ENCODE data around the gene SORCS2.

The SORCS2 gene

DNA sequence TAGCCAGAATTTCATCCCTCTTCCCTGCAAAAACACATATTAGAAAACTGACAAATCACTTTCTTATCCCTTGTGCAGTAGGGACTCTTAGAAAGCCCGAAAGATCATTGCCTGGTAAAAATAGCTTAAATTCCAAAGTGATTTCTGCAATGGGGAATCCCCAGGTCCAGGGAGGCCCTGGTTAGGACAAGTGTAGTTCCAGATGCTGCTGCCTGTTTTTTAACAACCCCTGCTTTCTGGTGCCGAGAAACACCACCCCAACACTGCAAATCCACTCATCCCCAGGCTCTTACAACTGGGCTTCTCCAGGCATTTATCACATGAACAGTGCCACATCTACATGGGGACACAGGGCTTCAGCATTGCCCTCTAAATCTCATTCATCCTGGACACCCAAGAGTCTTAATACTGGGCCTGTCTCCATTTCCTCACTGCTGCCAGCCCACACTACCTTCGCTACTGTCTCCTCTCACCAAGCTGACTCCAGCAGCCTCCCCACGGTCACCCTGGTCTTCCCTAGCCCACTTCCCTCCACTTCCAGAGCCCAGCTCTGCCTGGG, 354.6 kb downstream of the SORCS2 start:
- DNase-seq (ENCODE audit: low read depth, low spot score), result no peak
- no peak overlapping the region for H3K4me3 ChIP-seq (ENCODE audit: low read length)

DNA sequence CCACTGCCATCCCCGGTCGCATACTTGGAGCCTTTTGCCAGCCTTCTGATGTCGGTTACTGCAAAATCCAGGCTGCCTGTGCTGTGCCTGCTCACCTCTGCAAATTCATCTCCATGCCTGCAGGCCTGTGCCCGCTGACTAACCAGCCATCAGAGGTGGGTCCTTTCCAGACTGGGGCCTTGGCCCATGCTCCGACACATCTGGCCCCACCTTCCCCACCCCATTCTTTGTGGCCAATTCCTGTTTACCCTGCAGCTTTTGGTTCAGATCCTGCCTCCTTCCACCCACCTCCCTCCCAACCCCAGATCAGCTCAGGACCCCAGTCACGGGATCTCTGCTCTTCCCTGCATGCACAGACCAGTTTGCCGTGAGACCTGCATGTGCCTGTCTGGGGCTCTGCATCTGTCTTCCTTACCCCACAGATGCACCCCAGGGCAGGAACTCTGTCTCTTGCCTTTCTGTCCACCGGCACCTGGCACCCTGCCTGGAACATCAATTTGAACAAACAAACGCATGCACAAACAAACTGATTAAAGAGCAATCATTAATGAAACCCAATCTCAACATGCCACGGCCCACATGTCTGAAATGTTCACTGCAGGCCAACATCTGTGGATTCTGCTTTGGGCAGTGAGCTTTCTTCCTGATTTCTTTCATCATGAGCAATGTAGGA, 355.2 kb downstream of the SORCS2 start:
- H3K4me3 ChIP-seq (ENCODE audit: low read length), result no peak overlapping the region
- no peak for DNase-seq (ENCODE audit: low read depth, low spot score)

DNA sequence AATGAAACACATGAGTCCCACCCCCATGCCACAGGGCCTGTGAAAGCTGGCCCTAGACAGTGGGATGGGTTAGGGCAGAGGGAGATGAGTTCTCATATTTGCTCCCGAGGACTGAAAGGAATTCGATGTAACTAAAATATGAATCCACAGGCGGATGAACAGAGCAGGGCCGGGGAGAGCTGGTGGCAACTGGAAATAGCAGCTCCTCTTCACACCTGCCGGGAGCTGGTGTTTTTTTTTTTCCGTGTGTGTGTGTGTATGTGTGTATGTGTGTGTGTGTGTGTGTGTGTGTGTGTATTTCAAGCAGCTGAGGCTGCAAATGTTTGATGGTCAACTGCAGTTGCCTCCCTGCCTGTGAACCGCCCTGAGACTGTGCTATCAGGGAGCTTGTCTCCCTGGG, 357.5 kb downstream of the SORCS2 start:
- DNase-seq (ENCODE audit: low read depth, low spot score), result no peak
- no peak overlapping the region for H3K4me3 ChIP-seq (ENCODE audit: low read length)

DNA sequence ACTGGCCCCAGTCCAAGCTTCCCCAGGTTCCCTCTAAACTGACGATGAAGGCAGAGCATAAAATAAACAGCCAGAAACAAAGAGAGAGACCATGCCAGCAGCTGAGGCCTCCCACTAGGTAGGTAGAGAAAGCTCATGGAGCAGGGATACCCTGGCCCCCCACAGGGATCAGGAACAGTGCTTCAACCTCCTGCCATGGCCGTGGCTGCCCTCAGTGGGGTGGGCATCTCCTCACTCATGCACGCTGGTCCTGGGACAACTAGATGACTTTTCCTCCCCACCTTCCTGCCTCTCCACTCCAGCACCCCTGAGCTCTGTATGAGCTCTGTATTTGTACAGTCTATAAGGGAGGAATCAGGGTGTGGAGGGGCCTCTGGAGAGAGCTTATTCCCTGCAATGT, 360.1 kb downstream of the SORCS2 start:
- no peak overlapping the region for H3K4me3 ChIP-seq (ENCODE audit: low read length)
- DNase-seq (ENCODE audit: low read depth, low spot score), result no peak

DNA sequence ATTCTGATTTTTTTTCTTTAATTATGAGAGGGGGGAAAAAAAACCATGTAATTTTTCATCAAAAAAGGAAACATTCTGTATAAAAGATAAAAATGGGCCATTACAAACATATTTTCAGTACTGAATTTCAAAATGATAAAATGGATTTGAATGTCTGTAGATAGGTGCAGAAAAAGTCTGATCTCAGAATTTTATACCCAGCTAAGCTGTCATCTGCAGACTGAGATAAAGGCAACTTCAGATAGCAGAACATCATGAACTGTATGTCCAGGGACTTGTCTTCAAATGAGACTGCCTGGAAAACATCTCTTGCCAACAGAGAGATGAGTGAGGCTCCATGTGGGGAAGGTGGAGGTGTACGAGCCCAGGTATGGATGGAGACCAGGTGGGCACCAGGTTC, 360.9 kb downstream of the SORCS2 start:
- H3K4me3 ChIP-seq (ENCODE audit: low read length), result no peak overlapping the region
- no peak for DNase-seq (ENCODE audit: low read depth, low spot score)

DNA sequence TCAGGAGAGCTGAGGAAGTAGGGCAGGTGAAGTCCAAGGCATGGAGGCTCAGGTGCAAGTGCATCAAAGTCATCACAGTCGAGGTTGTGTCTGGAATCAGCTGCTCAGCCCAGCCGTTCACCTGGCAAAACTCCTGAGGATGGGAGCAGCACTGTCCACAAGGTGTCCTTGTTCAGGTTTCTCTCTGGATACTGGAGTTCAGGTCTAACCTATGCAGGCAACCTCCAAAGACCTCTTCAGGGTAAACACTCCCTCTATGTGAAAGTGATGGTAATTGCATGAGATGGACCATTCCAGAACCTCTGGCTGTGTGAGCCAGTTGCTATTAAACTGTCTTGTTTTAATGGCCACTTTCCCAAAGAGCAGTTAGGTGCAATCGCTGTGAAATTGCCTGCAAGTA, 362.6 kb downstream of the SORCS2 start:
- no peak for DNase-seq (ENCODE audit: low read depth, low spot score)
- no peak overlapping the region for H3K4me3 ChIP-seq (ENCODE audit: low read length)

DNA sequence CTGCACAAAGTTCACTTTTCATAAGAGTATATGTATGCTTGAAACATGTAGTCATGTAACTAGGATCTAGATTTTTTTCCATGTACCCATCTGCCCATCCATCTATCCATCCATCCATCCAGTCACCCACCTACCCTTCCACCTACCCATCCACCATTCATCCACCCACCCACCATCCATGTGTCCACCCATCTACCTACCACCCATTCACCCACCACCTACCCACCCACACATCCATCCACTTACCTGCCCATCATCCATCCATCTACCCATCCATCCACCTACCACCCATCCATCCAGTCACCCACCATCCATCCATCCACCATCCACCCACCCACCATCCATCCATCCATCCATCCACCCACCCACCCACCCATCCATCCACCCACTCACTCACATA, 364.2 kb downstream of the SORCS2 start:
- H3K4me3 ChIP-seq (ENCODE audit: low read length), result no peak overlapping the region
- DNase-seq (ENCODE audit: low read depth, low spot score), result no peak

DNA sequence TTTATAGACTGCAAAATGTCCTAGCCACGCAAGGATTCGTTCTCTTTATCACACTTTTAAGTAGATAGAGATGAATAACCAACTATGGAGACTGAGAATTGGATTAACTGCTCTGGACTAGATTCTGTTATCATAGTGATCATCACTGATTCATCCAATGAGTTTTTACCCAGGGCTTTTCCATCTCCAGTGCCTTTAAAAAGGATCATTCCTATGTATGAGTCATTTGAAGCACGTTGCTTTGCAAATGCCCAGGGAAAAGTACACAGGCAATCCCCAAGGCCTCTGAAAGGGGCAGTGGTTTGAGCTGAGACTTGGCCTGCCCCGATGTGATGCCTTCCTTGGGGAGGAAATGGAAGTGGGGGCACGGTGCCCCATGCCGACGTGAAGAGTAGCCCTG, 365.1 kb downstream of the SORCS2 start:
- DNase-seq (ENCODE audit: low read depth, low spot score), result no peak
- no peak overlapping the region for H3K4me3 ChIP-seq (ENCODE audit: low read length)

DNA sequence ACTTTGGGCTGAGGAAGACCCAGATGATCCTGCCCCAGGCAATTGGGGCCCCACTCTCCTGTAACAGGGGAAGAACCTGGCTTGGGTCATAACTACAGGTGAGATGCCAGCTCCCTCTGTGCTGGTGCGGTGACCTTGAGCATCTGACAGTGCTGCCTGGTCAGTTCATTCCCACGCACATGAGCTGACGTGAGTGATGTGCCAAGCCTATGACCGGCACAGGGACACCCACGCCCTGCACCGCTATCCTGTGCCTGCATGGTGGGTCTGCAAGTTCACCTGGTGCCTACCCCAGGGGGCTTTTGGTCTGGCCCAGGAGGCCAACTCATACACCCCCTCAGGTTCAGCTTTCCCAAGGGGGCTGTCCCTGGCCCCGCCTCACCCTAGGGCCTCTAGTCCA, 366.1 kb downstream of the SORCS2 start:
- no peak for DNase-seq (ENCODE audit: low read depth, low spot score)
- H3K4me3 ChIP-seq (ENCODE audit: low read length), result no peak overlapping the region

DNA sequence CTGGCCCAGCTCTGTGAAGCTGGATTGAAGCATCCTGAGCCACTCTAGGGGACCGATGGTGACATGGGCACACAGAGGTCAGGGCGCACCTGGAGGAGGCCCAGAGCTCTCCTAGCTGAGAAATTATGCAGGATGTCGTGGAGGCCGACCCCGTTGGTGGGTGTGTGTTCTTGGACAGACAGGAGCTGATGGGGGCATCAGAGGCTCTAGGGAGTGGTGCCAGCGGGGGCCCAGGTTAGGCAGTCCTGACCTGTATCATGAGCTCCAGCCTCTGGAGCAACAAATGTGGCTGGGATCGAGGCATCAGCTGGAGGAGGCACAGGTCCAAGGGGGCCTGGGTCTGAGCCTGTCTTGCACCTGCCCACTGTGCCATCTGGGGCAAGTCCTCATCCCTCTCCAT, 367.0 kb downstream of the SORCS2 start:
- DNase-seq (ENCODE audit: low read depth, low spot score), result no peak
- no peak overlapping the region for H3K4me3 ChIP-seq (ENCODE audit: low read length)

DNA sequence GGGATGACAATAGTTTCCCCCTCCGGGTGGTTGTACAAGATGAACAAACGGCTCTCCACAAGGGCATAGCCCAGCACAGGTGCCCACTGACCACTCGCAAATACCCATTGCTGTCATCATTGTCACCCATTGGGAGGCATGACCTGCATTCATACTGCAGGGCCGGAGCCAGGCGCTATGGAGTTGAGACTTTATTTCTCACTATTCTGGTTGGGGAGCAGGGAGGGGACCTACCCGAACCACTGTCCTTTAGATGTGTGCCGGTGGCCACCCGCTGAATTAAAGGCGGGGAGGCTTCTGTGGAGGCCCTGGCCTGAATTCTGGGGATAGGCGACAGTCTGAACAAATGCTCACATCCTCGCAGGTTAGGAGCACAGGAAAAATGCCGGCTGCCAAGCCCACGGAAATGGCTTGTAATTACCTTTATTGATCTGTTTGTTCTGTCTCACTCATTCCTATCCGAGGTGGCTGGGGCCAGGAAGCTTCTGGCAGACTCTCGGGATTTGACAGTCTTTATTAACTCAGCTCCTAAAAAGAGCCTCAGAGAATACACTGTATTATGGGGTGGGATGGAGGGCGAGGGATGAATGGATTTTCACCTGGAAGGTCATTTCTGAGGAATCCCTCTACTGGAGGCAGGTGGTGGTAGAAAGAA, 367.5 kb downstream of the SORCS2 start:
- DNase-seq (ENCODE audit: low read depth, low spot score), result no peak
- no peak overlapping the region for H3K4me3 ChIP-seq (ENCODE audit: low read length)

DNA sequence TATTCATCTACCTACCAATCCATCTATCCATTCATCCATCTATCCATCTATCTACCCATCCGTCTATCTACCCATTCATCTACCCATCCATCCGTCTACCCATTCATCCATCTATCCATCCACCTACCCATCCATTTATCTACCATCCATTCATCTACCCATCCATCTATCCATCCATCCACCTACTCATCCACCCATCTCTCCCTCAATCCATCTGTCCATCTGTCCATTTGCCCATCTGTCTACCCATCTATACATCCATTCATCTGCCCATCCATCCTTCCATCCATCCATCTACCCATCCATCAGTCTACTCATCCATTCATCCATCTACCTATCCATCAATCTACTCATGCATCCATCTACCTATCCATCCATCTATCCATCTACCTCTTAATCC, 369.2 kb downstream of the SORCS2 start:
- no peak overlapping the region for H3K4me3 ChIP-seq (ENCODE audit: low read length)

DNA sequence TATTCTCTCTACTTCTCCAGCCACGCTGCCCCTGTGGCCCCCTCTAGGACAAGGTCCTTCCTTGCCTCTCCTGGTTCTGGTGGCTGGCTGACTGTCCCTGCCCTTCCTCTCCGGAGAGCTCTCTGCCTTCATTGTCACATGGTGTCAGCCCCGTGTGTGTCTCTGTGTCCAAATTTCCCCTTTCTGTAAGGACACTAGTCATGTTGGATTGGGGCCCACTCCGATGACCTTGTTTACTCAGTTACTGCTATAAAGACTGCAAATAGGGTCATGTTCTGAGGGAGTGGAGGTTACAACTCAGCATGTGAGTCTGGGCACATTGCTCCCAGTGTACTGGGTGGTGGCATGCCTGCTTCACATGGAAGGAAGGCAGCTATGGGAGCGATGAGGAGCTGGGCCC, 371.9 kb downstream of the SORCS2 start:
- no peak overlapping the region for H3K4me3 ChIP-seq (ENCODE audit: low read length)
- no peak for DNase-seq (ENCODE audit: low read depth, low spot score)

More for the DNA sequence above, 369.2 kb downstream of the SORCS2 start:
- DNase-seq (ENCODE audit: low read depth, low spot score), result no peak

DNA sequence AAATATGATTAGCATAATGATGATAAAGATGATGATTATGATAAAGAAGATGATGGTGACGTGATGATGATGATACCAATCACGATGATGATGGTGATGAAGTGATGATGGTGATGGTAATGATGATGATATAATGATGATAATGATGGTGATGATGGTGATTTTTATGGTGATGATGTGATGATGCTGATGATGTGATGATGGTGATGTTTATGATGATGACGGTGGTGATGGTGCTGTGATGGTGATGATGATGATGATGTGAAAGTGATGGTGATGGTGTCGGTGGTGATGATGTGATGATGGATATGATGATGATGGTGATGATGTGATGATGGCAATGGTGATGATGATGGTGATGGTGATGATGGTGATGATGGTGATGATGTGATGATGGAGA, 373.1 kb downstream of the SORCS2 start:
- no peak for DNase-seq (ENCODE audit: low read depth, low spot score)
- H3K4me3 ChIP-seq (ENCODE audit: low read length), result no peak overlapping the region

DNA sequence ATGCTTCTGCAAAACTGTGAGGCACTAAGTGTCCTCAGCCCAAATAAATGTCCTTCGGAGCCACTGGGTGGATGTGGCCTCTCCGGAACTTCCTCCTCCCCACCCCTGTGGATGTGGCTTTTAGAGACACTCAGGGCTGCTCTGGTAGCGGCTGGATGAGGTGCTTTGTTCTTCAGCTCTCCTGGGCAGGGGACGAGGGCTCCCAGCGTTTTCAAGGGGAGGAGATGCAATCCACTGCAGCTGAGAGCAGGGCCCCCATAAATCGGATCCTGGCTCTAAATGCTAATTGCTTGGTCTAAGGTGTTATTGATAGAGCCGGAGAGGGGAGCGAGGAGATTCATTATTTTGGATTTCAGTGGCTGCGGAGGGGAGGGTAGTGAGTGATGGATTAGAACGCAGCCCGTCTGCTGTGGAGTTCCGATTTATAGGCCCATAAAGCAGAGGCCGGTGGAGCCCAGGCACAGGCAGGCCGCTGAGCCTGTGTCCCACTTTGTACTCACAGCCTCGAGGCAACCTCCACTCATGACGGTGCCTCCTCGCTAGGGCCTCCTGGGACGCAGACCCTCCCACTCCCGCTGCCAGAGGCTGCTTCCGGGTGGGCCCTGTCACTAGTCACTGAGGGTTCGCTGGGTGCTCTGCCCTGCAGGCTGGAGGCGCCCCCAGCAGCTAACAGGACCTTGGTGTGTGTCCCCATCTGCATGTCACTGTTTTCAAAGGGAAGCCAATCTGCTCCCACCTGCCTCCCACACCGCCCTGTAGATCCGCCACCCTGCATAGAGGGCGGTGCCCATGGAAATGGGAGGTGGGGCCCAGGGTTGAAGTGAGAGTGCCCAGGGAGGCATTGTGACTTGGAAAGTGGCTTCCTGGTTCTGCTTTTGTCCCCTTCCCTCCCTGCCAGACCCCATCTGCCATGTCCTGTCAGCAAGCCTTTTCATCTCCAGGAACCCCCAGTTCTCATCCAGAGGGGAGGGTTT, 377.8 kb downstream of the SORCS2 start:
- H3K4me3 ChIP-seq (ENCODE audit: low read length), result no peak overlapping the region
- DNase-seq (ENCODE audit: low read depth, low spot score), result no peak

DNA sequence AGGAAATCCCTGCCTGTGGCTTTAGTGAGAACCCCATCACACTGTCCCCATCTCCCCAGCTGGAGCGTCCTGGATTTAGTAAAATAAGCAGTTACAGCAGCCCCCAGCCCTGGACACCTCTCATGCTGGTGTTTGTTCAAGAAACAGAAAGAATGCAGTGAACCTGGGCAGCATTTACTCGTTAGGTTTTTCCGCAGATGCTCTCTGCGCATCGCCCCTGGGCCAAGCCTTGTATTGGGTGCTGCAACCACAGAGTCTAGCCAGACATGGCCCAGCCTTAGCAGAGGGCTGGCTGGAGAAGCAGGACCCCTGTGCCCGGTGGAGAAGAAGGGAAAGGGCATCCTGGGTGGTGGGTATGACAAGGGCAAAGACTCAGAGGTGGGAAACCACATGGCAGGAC, 378.7 kb downstream of the SORCS2 start:
- H3K4me3 ChIP-seq (ENCODE audit: low read length), result no peak overlapping the region
- DNase-seq (ENCODE audit: low read depth, low spot score), result no peak

DNA sequence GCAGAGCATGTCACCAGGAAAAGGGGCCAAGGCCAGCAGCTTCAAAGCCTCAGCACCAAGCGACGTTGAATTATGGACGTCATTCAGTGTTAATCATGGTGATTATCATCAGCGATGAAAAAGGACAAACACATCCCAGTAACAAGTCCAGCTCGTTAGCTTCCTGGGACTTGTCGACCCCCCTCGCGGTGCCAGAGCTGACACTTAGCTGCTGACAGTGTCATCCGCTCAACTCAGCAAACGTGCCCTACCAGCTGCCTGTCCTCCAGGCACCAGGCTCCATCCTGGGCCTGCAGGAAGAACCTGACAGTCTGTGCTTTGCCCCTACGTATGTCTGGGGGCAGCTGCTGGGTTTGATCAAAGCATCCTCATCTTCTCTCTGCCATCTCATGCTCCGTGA, 379.4 kb downstream of the SORCS2 start:
- no peak for DNase-seq (ENCODE audit: low read depth, low spot score)
- no peak overlapping the region for H3K4me3 ChIP-seq (ENCODE audit: low read length)

DNA sequence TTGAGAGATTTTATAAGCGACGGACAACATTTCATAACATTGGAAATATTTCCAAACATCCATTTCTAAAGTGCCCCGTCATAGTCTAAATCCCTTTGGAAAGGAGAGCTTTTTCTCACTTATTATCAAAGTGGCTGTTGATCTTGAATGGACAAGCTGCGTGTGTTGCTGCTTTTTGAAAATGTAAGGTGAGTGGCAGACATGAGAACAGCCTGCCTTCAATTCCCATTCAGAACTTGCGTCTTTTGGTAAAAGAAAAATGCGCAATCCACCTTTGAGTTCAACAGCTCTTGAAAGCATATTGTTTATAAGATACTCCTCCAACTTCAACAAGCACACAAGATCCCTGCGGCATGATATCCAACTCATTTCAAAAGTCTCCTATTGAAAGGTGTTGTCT, 380.6 kb downstream of the SORCS2 start:
- no peak for DNase-seq (ENCODE audit: low read depth, low spot score)
- no peak overlapping the region for H3K4me3 ChIP-seq (ENCODE audit: low read length)

DNA sequence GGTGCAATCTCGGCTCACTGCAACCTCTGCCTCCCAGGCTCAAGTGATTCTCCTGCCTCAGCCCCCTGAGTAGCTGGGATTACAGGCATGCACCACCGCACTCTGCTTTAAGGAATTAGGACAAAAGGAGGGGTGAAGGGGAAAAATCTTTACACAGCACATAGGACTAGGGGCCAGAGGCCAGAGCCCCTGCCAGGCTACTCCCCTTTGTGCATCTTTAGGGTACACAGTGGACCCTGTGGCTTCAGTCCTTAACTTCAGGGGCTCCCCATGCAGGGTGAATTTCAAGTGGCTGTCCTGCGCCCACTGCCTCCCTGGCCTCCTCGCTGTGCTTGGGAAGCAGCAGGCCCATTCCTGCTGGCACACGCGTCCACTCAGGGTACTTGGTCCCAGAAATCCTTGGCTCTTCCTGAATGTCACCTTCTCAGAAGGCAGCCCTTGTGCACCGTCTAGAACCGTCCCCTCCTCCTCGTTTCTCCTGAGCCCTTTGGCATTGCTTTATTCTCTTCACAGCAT, 381.3 kb downstream of the SORCS2 start:
- DNase-seq (ENCODE audit: low read depth, low spot score), result no peak
- H3K4me3 ChIP-seq (ENCODE audit: low read length), result no peak overlapping the region

Data from Jurkat, Clone E6-1 (cell line).